ENCODE measurements around the gene CSRP2.

Gene CSRP2

DNA sequence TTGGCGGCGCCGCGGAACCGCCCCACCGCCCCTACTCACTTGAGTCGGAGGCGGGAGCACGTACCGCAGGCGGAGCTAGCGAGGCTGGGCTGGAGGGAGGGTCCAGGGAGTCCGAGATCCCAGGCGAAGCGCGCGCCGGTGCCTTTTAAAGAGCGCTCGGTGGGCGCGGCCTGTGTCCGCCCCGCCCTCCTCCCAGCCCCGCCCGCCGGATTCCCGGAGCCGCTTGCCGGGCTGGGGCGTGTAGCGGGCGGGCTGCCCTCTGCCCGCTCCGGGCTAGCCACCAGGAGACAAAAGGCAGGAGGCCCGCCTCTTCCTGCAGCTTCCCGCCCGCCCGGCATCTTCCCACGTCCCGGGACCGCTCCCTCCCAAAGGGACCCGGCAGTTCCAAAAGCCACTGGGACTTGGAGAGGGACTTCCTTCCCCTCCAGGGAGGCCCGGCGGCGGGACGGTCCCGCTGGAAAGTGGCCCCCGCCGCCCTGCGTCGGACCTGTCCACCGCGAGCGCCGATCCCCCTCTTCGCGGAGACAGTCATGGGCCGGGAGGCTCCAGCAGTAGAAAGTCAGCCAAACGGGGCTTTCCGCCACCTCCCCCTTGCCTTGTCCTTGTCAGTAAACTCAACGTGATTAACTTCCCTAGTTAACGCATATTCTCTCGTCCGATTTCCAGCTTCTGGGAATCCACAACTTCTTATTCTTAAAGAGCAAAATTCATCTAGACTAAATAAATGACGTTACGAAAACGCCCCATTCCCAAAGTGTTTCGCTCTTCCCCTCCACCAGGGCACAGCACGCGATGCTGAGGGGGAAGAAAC is at the start of gene CSRP2:
CSRP2 (minus strand) TSS at position 121 of the 811 bp plus-strand sequence. CDS start 12,759 bp downstream, outside the sequence.
- DNase-seq: no peak

DNA sequence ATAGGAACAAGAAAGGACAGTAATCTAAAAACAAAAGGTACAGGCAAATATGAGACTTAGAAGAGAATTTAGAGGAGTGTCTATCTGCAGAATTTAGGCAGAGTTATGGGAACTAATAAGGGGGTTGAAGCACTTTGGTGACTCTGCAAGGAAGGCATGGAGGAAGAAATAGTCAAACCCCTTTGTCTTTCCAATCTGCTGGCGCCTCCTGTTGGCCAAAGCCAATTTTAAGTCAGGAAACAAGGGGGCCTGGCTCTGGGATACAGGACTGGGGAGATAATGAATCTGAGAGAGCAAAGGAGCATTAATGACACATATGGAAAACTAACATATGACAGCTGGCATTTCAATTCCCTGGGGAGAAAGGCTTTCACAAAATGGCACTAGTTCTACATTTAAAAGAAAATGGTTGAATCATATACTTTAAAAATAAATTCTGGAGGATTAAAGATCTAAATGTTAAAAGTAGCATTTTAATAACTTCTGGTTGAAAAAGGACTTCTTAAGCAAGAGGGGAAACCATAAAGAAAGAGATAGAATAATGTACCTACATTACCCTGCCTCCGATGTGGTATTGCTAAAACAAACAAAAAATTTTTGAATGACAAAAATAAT is 48.5 kb upstream of the CSRP2 start:
- no peak for DNase-seq

DNA sequence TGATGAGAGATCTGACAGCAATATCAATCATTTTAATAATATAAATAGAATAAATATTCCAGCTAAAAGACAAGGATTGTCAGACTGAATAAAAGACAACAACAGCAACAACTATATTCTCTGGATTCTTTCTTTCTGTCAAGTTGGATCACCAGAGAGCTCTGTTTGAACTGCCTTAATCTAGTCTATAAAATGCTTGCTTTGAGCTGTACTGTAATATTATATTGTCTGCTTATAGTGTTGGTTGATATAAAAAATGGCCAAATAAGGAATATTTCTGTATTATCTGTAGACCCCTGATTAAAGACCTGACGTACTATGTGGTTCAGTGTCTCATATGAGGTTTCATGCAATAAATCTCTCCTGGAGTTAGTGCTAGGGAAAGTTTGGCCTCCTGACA is 46.3 kb upstream of the CSRP2 start:
- DNase-seq: no peak

DNA sequence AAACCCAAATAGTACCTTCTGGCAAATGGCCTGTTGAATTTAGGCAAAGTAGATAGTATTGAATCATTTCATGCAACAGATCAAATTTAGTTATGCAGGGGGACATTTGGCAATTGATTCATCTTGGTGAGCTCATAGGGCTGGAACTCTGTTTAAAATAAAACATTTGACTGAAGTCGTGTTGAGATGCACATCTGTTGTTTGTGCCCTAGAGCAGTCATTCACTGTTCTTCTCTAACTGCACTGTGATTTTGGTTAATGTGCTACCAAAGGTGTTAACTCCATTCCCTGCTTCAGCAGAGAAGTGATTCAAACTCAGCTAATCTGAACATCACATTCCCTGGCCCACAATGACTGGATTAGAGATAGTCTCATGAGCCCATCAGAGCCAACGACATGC is 44.0 kb upstream of the CSRP2 start:
- no peak for DNase-seq

DNA sequence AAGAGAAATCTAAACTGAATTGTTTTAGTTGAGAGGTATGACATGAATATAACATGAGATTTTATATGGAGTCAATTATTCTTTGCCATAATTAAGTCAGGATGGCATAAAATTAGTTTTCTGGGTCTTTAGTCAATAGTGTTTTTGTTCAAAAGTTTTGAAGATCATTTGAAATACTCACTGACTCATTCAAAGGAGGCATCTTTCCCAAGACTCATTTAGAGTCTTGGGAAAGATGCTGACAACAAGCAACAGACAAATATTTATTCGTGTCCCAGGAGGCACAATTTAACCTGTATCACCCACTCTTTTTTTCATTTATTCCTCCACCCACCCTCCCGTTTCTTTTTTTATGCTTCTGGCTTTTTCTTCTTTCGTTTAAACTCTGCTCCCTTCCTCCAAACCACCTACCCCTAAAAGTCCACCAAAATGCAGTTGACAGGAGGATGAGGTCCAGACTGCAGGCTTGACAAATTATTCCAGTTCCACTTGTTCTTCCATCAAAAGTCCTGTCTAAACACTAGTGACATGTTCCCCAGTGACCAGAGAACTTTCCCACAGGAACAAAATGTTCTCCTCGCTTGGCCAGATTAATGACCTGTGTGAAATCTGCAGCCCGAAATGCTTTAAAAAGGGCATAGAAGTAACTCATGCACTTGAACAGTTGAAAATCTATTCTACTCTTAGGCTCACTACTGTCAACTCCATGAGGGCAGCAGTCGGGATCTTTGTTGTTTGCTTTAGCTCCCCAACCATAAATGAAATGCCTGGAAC is 43.3 kb upstream of the CSRP2 start:
- no peak for DNase-seq

DNA sequence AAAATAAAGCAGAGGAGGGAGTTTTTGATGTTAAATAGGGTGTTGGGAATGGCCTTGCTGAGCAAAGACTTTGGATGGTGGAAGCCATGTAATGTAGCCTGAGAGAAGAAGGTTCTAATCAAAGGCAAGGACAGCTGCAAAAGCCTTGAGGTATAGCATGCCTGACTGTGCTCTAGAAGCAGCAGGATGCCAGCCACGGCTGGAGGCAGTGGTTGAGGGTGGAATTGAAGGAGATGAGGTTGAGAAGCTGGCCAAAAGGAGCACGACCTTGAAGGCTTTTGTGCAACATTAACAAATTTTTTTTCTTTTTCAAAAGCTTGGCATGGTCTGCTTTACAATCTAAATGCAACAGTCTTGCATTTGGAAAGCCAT is 42.3 kb upstream of the CSRP2 start:
- DNase-seq: no peak

DNA sequence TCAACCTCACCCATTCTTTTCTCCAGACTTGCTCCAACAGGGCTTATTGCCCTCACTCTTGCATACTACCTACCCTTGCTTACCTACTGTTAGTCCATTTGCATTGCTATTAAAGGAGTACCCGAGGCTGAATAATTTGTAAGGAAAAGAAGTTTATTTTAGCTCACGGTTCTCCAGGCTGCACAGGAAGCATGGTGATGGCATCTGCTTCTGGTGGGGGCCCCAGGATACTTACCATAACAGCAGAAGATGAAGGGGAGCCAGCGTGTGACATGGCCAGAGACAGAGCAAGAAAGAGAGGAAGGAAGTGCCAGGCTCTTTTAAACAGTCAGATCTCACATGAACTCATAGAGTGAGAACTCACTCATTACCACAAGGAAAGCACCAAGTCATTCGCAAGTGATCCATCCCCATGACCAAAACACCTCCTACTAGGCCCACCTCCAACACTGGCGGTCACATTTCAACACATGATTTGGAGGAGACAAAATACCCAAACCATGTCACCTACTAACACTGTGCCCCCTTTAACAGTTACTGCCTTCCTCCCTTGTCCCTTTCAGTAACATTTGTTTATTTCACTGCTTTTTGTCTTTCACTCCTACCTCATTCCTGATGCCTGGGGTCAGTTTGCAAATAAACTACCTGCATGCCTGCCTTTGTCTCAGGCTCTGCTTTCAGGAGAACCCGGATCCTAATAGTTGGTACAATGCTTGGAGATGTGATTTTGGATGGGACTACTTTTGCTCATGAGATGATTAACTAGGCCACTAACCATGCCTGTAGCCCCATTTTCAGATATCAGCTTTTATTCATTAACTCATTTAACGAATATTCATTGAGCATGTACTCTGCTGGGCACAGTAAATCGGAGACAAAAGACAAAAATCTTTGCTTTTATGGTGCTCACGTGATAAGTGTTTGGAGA is 41.6 kb upstream of the CSRP2 start:
- no peak for DNase-seq

DNA sequence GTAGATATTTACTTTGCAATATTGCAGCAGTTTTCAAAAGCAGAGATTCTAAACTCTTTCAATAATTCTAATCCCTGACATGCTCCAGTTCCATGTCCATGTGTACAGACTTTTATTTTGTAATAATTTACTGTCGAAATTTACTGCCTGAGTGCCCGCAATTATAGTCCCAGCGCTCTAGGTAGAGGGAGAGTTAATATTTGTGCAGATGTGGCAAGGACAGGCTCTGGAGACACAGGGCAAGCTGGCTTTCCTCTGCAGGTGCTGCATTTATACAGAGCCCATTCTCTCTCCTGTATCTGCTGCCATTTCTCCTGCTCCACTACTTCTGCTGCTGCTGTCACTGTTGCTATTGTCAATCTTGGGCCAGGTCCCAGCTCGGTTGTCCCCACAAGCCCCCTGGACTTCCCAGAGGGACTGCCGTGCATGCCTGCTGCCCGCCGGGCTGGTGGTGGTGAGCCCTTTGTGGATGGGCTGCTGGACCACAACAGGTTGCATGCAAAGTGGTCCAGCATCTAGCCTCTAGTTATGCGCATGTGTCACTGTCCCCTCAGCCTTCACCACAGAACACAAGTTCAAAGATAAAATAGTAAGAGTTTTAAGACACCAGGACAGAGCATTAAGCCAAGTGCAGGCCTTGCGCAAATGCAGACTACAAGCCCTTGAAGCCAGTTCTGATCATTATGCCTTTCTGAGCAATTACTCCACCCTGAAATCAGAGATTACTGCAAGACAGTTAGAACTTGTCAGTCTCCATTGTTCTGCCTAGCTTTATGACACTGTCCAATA is 40.8 kb upstream of the CSRP2 start:
- DNase-seq: no peak

DNA sequence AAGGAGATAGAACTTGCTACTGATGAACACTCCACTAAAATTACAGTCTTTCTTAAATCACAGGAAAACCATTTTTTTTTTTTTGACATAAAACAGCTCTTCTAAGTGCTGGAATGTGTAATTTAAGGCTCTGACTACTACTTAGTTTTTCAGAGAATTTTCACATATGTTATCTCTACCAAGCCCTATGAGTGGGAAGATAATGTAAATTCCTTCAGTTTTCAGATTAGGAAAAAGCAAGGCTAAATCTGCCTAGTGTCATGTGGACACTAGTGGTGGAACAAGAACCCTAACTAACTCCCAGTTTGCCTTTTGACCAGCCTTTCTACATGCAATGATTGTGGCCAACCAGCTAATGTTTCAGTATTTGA is 37.3 kb upstream of the CSRP2 start:
- no peak for DNase-seq

DNA sequence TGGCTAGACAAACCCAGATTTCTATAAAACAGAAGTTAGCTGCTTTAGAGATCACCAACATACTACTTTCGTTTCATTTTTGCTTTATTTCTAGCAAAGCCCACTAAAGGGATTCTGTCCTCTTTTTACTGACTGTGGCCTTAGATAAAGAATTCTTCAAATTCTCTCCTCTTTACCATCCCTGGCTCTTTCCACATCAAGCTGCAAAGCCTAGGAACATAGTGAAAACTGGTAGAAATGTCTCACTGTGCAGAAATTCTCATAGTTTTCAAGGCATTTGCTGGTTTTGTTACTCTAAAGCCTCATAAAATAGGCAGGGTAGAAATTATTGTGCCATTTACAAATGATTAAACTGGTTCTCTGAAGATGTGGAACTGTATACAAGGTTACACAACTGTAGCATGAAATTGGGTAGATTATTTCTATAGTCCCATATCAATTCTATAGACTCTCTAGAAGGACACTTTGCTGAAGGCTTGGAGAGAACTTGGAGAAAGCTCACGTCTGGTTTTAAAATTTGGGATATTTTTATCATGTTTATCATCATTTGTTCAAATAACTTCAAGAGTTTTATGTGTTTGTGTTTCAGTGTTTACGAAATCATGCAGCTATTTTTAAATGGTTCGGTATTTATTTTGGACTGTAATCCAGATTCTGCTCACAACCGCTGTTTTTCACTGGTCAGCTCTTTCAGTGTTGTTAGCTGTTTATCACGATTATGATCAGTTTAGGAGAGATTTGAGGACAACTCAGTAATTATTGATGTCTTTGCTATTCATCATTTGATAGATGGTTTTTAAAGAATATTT is 36.7 kb upstream of the CSRP2 start:
- no peak for DNase-seq

DNA sequence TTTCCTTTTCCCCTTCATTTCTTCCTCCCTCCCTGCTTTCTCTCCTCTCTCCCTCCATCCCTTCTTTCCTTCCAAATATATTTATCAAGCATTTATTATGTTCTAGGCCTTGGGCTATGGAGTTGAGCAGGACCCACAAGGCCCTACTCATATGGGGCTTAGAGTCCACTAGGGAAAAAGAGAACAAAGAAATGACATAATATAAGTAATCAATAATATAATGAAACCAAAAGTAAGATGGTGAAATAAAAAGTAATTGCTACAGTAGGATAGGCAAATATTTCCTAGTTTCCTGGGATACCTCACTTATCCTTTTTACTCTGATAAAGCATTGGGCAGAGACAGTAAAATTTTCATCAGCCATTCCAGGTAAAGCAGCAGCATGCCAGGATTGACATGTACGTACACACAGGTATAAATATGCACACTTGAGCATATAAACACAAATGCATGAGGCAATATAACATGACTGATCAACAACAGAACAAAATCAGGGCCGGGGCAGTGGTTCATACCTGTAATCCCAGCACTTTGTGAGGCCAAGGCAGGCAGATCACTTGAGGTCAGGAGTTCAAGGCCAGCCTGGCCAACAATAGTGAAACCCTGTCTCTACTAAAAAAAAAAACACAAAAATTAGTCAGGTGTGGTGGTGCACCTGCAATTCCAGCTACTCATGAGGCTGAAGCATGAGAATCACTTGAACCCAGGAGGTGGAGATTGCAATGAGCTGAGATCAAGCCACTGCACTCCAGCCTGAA is 35.5 kb upstream of the CSRP2 start:
- no peak for DNase-seq

DNA sequence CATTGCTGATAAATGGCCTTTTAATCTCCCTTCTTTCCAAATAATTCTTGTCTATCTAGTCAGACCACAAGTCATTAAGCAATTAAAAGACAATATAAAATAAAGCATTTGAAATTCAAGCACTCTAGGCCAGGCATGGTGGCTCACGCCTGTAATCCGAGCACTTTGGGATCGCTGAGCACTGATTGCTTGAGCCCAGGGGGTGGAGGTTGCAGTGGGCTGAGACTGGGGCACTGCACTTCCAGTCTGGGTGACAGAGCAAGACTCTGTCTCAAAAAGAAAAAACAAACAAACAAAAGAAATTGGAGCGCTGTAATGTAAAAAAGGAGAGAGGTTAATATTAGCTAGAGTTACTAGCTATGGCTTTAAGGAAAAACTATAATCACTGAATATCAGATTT is 30.5 kb upstream of the CSRP2 start:
- DNase-seq: no peak

DNA sequence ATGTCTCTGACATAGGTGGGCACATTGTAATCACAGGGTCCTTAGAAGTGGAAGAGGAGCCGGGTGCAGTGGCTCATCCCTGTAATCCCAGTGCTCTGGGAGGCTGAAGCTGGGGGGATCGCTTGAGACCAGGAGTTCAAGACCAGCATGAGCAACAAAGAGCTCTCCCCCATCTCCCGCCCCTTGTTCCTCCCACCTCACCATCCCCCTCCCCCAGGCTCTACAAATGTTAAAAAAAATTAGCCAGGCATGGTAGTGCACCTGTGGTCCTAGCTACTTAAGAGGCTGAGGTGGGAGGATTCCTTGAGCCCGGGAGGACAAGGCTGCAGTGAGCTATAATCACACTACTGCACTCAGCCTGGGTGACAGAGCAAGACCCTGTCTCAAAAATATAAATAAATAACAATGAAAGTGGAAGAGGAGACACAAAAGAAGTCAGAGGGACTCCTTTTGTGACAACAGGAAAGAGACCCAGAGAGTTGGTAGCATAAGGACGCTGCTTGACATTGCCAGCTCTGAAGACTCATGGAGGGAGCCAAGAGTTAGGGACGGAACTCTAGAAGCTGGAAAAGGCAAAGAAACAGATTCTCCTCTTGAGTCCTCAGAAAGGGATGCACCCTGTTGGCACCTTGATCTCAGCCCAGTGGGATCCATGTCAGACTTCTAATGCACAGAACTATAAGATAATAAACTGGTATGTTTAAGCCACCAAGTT is 29.6 kb upstream of the CSRP2 start:
- DNase-seq: no peak

DNA sequence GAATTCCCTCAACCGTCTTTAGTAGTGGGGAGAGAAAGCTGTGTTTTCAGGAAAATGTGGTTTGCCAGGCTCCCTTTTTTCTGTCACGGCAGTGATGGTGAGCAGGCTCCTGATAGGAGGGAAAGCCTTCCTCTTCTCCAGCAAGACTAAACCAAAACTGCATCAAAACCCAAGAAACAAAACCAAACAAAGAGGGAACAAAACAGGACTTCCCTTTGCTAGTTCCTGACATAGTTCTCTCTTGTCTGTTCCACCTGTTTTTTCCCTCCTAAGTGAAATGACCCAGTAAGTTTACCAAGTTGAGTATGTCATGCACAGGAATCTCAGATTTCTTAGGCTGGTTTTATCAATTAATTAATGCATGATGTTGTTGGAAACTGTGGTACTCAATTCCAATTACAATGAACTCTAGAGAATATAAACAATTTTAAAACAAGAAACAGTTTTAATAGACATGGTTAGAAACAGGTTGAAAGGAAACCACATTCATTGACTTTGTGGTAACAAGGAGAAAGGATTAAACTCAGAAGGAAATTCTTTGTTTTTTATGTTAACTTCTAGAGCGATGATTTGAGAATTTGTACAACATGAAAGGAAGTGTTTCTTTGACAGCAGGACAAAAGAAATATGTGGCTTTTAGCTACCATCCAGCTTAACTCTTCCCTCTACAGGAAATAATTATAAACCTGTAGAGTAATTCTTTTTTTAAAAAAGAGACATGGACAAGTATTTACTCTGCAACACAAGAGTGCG is 23.0 kb upstream of the CSRP2 start:
- DNase-seq: no peak

DNA sequence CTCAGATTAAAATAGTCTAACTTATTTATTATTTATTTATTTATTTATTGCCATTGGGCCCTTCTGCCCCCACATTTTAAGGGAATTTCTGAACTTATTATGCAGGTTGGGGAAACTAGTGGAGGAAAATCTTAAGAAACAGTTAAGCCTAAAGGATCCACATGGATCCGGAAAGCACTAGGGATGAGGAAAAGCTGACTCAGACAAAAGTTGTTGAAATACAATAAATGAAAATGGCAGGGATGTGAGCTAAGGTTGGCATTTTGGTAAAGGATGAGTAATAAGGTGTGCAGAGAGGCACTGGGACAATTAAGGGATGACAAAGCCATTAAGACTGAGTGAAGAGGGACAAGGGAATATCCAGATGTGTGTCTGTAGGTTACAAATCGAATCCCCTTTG is 20.7 kb upstream of the CSRP2 start:
- DNase-seq: no peak

DNA sequence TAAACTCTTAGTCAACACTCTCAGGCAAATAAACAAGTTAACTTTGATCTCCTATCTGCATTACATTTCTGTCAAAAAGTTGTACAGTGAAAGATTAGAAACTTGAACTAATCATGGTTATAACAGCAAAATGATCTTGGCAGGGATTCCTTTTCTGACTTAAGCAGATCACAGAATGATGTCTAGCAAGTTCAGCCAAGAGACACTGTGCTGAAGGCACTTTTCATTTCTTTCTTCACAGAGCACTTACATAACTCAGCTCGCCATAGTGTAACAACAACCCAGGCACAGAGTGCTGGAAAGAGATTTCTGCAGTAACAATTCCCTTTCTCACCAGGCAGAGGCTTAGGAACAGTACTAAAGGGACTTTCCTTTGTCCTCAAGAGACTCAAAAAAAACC is 19.6 kb upstream of the CSRP2 start:
- no peak for DNase-seq

DNA sequence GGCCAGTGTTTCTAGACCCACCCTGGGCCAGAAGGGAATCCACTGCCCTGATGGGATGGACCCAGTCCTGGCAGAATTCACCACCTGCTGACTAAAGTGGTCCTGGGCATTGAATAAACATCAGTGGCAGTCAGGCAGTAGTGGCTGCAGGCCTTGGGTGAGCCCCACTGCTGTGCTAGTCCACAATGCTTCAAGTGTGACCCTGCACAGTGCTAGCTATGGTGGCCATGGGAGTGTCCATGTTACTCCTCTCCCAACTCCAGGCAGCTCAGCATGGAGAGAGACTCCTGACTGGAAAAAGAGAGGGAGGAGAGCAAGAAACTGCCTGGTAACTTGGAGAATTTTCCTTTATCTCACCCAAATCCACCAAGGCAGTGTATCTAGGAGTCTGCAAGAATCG is 17.5 kb upstream of the CSRP2 start:
- DNase-seq: no peak

DNA sequence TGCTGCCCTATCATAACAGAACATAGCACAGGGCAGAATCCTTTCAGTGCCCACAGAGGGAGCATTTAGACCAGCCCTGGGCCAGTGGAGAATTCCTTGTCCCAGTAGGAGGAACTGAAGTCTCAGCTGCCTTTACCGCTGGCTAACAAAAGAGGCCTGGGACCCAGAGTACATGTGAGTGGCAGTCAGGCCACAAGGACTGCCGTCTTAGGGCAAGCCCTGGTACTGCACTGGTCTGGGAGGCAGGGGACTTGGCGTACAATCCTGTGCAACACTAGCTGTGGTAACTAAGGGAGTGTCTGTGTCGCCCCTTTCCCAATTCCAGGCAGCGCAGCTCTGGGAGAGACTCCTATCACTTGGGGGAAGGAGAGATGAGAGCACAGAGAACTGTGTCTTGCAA is 17.0 kb upstream of the CSRP2 start:
- DNase-seq: no peak

DNA sequence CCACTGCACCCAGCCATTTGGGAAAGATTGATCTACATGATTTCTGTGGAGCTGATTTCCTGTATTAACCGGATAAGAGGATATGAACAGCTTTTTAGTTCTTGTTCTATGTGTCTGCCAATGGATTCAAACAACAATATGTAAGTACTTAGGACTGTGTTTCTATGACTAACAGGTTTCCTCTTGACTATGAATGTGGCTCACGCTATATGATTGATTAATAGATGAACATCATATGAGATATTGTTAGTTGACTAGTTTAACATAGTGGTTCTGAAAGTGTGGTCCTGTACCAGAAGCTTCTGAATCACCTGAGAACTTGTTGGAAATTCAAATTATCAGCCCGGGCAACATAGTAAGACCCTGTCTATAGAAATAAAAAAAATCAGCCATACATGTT is 12.8 kb upstream of the CSRP2 start:
- no peak for DNase-seq
